ENCODE measurements around the gene CD81. TPM values are rescaled to one million over a fixed set of nuclear protein-coding genes. Genes with fewer than 3 reads are reported as not detected.

The CD81 gene
- total RNA-seq, 1 donor, result 195 TPM

DNA sequence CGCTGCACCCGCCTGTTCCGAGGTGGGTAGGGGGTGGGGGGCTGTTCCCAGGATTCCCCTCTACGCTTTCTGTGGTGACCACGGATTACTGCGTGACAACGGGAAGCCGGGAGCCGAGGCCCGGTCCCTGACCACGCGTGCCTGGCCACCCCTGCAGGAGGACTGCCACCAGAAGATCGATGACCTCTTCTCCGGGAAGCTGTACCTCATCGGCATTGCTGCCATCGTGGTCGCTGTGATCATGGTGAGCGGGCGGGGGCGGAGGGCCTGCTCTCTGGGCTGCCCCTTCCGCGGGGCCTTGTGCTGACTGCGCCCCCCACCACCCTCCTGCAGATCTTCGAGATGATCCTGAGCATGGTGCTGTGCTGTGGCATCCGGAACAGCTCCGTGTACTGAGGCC, 19.4 kb downstream of the CD81 start:
- Histone ChIP-seq H4K20me1 (ENCODE audit: insufficient read depth, low read length) (peaks cover 16% of the 10 kb centered on the region), H3K9me3 (ENCODE audit: low read depth, low read length) (no peaks in the 10 kb centered on the region), H3K36me3 (ENCODE audit: insufficient read depth, low read length) (peaks cover 13% of the 10 kb centered on the region), H3K27me3 (ENCODE audit: insufficient read depth, low read length) (no peaks in the 10 kb centered on the region), H3K27ac (ENCODE audit: low read depth, low read length) (no peak overlapping the region), H3K4me1 (ENCODE audit: insufficient read depth, low read length) (peaks cover 12% of the 10 kb centered on the region), H3K4me3 (ENCODE audit: insufficient read depth, low read length) (no peak overlapping the region), H3K79me2 (ENCODE audit: insufficient read depth, low read length) (peaks cover 78% of the 10 kb centered on the region), H2AFZ (ENCODE audit: low read length) (no peak overlapping the region), H3K4me2 (ENCODE audit: insufficient read depth, low read length) (no peak overlapping the region)
- TF ChIP-seq, protein P1, sequence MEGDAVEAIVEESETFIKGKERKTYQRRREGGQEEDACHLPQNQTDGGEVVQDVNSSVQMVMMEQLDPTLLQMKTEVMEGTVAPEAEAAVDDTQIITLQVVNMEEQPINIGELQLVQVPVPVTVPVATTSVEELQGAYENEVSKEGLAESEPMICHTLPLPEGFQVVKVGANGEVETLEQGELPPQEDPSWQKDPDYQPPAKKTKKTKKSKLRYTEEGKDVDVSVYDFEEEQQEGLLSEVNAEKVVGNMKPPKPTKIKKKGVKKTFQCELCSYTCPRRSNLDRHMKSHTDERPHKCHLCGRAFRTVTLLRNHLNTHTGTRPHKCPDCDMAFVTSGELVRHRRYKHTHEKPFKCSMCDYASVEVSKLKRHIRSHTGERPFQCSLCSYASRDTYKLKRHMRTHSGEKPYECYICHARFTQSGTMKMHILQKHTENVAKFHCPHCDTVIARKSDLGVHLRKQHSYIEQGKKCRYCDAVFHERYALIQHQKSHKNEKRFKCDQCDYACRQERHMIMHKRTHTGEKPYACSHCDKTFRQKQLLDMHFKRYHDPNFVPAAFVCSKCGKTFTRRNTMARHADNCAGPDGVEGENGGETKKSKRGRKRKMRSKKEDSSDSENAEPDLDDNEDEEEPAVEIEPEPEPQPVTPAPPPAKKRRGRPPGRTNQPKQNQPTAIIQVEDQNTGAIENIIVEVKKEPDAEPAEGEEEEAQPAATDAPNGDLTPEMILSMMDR (IDR thresholded peaks at IDR 0.05; ENCODE audit: extremely low read depth, low read depth, low read length), result no peak
- no peak for DNase-seq (ENCODE audit: insufficient read length, low spot score, missing footprints)

DNA sequence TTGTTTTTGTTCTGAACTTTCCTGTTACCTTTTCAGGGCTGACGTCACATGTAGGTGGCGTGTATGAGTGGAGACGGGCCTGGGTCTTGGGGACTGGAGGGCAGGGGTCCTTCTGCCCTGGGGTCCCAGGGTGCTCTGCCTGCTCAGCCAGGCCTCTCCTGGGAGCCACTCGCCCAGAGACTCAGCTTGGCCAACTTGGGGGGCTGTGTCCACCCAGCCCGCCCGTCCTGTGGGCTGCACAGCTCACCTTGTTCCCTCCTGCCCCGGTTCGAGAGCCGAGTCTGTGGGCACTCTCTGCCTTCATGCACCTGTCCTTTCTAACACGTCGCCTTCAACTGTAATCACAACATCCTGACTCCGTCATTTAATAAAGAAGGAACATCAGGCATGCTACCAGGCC, 19.9 kb downstream of the CD81 start:
- Histone ChIP-seq H3K36me3 (ENCODE audit: insufficient read depth, low read length) (peaks cover 10% of the 10 kb centered on the region), H3K27me3 (ENCODE audit: insufficient read depth, low read length) (no peaks in the 10 kb centered on the region), H3K79me2 (ENCODE audit: insufficient read depth, low read length) (peaks cover 78% of the 10 kb centered on the region), H3K9me3 (ENCODE audit: low read depth, low read length) (no peaks in the 10 kb centered on the region), H3K4me3 (ENCODE audit: insufficient read depth, low read length) (no peak overlapping the region), H3K4me1 (ENCODE audit: insufficient read depth, low read length) (peaks cover 17% of the 10 kb centered on the region), H2AFZ (ENCODE audit: low read length) (no peak overlapping the region), H3K27ac (ENCODE audit: low read depth, low read length) (no peak overlapping the region), H4K20me1 (ENCODE audit: insufficient read depth, low read length) (peaks cover 16% of the 10 kb centered on the region), H3K4me2 (ENCODE audit: insufficient read depth, low read length) (no peak overlapping the region)
- DNase-seq (ENCODE audit: insufficient read length, low spot score, missing footprints), result no peak
- TF ChIP-seq, protein P1 (IDR thresholded peaks at IDR 0.05; ENCODE audit: extremely low read depth, low read depth, low read length), result no peak

DNA sequence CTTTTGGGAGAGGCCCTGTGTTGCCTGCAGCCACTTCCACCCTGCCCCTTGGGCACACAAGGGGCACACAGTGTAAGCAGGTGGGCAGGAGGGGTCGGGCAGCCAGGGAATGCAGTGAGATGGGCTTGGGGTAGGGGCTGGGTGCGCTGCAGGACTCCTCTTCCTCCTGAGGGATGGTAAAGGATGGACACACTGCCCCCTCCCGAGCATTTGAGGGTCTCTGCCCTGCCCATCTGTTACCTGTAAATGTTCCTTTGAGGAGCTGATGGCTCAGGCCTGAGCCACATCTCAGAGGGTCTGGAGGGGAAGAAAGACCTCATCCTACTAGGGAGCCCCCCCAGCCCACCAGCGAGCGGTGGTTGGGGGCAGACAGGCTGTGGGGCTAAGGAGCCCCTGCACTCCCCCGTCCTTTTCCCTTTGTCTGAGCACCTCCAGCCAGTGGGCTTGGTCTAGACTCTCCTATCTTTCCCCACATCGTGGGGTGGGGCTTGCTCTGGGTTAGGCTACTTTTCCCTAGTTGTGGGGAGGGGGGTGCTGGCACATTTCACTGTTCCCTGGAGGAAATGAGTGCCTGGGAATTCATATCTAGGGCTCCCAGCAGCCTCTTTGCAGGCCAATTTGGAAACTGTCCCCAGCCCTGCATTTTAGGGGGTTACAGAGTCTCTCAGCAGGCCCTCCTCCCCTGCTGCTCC, 21.7 kb downstream of the CD81 start:
- H3K4me2 ChIP-seq (ENCODE audit: insufficient read depth, low read length), result peak overlapping the region; percentile 88
- H3K27ac ChIP-seq (ENCODE audit: low read depth, low read length), result peak overlapping the region; percentile 97
- peaks cover 70% of the 10 kb centered on the region for H3K79me2 ChIP-seq (ENCODE audit: insufficient read depth, low read length)
- peak overlapping the region; percentile 88 for H3K4me3 ChIP-seq (ENCODE audit: insufficient read depth, low read length)
- DNase-seq (ENCODE audit: insufficient read length, low spot score, missing footprints), result no peak
- H3K9me3 ChIP-seq (ENCODE audit: low read depth, low read length), result no peaks in the 10 kb centered on the region
- H4K20me1 ChIP-seq (ENCODE audit: insufficient read depth, low read length), result peaks cover 12% of the 10 kb centered on the region
- H2AFZ ChIP-seq (ENCODE audit: low read length), result no peak overlapping the region
- H3K4me1 ChIP-seq (ENCODE audit: insufficient read depth, low read length), result peaks cover 19% of the 10 kb centered on the region
- peaks cover 25% of the 10 kb centered on the region for H3K36me3 ChIP-seq (ENCODE audit: insufficient read depth, low read length)
- H3K27me3 ChIP-seq (ENCODE audit: insufficient read depth, low read length), result no peaks in the 10 kb centered on the region
- TF ChIP-seq, protein P1 (IDR thresholded peaks at IDR 0.05; ENCODE audit: extremely low read depth, low read depth, low read length), result no peak

DNA sequence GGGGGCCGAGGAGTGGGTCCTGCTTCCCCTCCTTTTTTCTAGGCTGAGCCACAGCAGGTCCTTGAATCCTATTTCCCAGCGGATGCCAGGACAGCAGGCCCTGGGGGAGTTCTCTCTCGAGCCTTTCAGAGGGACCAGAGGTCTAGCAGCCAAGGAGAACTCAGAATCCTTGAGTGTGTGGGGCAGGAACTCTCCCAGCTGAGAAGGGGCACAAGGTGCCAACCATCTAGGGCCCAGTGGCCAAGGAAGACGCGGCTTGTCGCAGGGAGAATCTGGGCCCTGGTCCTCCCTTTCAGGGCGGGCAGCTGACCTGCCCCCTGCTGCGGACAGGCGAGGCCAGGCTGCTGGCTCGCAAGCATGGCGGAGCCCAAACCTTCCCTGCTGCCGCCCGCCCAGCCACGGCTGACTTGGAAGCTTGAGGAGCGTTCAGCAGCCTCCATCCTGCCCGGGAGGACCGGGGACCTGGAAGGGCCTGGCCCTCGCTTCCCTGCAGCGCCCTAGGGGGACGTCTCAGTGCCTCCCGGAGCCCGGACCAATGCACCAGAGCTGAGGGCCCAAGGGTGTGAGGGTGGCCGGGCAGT, 22.5 kb downstream of the CD81 start:
- H3K27ac ChIP-seq (ENCODE audit: low read depth, low read length), result peak overlapping the region; percentile 97
- H2AFZ ChIP-seq (ENCODE audit: low read length), result peak overlapping the region; percentile 68
- H3K4me2 ChIP-seq (ENCODE audit: insufficient read depth, low read length), result peak overlapping the region; percentile 88
- H3K4me3 ChIP-seq (ENCODE audit: insufficient read depth, low read length), result peak overlapping the region; percentile 88
- H3K36me3 ChIP-seq (ENCODE audit: insufficient read depth, low read length), result peaks cover 28% of the 10 kb centered on the region
- peak; percentile 92 for DNase-seq (ENCODE audit: insufficient read length, low spot score, missing footprints)
- H4K20me1 ChIP-seq (ENCODE audit: insufficient read depth, low read length), result peaks cover 9% of the 10 kb centered on the region
- H3K27me3 ChIP-seq (ENCODE audit: insufficient read depth, low read length), result no peaks in the 10 kb centered on the region
- no peaks in the 10 kb centered on the region for H3K9me3 ChIP-seq (ENCODE audit: low read depth, low read length)
- H3K4me1 ChIP-seq (ENCODE audit: insufficient read depth, low read length), result peaks cover 19% of the 10 kb centered on the region
- H3K79me2 ChIP-seq (ENCODE audit: insufficient read depth, low read length), result peaks cover 62% of the 10 kb centered on the region
- TF ChIP-seq, protein P1 (IDR thresholded peaks at IDR 0.05; ENCODE audit: extremely low read depth, low read depth, low read length), result no peak
